ENCODE results near the gene ATP2A3.

The ATP2A3 gene

DNA sequence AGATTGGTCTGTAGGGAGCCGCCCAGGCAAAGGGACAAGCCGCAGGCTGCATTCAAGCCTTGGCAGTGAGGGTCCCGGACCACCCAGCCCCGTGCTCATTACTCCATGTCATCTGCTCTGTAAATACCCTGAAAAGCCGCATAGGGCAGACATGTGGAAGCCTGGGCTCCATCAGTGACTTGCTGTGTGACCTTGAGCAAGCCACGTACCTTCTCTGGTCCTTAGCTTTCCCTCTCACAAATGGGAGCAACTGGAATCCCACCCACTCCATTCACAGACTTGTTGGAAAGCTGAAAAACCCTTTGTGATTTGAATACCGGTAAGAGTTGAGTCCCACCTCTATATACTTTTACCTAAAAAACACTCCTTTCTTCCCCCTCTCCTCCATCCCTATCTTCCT is 83.3 kb downstream of the ATP2A3 start:
- TF ChIP-seq, protein P1, sequence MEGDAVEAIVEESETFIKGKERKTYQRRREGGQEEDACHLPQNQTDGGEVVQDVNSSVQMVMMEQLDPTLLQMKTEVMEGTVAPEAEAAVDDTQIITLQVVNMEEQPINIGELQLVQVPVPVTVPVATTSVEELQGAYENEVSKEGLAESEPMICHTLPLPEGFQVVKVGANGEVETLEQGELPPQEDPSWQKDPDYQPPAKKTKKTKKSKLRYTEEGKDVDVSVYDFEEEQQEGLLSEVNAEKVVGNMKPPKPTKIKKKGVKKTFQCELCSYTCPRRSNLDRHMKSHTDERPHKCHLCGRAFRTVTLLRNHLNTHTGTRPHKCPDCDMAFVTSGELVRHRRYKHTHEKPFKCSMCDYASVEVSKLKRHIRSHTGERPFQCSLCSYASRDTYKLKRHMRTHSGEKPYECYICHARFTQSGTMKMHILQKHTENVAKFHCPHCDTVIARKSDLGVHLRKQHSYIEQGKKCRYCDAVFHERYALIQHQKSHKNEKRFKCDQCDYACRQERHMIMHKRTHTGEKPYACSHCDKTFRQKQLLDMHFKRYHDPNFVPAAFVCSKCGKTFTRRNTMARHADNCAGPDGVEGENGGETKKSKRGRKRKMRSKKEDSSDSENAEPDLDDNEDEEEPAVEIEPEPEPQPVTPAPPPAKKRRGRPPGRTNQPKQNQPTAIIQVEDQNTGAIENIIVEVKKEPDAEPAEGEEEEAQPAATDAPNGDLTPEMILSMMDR (IDR thresholded peaks at IDR 0.05; ENCODE audit: low read depth, low read length) = no peak

DNA sequence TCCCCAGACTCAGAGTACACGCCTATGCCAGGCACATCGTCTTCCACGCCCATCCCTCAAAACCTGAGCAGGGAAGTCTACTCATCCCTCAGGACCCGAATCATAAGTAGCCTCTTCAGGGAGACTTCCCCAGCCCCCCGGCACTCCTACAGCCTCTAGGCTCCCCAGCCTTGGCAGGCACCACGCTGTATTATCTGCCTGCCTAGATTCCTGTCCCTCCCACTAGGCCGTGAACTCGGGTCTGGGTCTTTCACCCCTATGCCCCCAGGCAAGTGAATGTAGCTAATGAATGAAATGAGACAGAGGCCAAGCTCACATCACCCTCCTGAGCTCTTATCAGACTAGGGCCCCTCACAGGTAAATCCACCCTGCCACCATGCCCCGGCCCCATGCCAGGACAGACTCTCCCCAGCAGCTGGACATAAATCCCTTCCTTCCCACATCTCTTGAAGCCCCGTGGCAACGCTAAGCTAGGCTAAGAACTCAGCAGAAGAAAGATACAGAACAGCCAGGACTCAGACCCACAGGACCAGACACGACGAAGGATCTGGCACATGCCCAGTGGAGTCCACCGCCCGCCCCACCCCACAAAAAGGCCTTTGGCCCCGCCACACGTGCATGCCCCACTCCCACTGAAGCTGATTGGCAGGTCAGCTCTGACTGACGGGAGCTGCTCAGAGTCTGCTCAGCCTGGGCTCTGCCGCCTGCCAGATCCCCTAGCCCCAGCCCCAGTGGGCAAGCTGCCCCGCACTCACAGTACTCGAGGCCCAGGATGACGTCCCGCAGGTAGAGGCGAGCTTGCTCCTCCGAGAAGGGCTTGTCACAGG is 84.4 kb downstream of the ATP2A3 start:
- TF ChIP-seq, protein P1 (IDR thresholded peaks at IDR 0.05; ENCODE audit: low read depth, low read length) = no peak
- DNase-seq (ENCODE audit: extremely low read depth, low read depth) = no peak

More for the DNA sequence above, 83.3 kb downstream of the ATP2A3 start:
- no peak for DNase-seq (ENCODE audit: extremely low read depth, low read depth)

DNA sequence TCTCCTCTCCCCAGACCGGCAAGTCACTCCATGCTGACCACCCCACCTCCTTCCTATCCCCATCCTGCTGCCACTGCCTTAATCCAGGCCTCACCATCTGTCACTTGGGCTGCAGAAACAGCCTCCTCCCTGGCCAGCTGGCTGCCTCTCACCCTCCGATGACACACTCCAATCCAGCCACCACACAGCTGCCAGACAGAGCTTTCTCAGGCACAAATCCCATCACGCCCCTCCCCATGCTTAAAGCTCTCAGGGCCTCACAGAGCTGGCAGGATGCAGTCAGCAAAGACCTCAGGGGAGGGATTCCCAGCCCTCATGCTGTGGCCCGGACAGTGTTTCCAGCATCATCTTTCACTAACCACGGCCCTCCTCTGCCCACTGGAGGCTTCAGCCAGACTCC is 85.1 kb downstream of the ATP2A3 start:
- TF ChIP-seq, protein P1 (IDR thresholded peaks at IDR 0.05; ENCODE audit: low read depth, low read length) = no peak; the same call in 1 of the 2 replicates
- DNase-seq (ENCODE audit: extremely low read depth, low read depth) = no peak

DNA sequence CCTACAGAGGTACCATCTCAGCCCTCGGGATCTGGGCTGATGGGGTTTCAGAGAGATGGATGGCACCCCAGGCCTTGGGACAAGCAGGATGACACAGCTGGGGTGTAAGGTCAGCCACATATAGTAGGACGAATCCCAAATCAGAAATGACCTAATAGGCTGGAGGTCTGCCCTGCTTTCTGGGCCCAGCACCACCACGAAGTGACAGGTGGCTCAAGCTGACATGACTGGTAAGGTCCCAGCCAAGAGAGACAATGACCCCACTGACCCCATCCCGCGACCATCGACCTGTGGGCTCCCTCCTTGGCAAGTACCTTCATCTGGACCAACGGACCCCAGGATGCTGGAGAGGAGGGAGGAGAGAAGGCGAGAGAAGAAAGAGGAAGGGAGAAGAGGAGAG is 87.0 kb downstream of the ATP2A3 start:
- TF ChIP-seq, protein P1 (IDR thresholded peaks at IDR 0.05; ENCODE audit: low read depth, low read length) = no peak
- no peak for DNase-seq (ENCODE audit: extremely low read depth, low read depth)

DNA sequence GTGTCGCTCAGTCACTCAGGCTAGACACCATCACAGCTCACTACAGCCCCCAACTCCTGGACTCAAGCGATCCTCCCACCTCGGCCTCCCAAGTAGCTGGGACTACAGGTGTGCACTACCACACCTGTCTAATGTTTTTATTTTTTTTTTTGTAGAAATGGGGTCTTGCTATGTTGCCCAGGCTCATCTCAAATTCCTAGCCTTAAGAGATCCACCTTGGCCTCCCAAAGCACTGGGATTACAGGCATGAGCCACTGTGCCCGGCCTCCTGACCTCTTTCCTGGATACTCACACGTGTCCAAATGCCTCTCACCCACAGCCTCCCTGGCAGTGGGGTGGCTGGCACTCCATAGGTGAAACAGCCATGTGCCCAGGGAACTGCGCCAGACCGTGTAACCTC is 88.9 kb downstream of the ATP2A3 start:
- TF ChIP-seq, protein P1 (IDR thresholded peaks at IDR 0.05; ENCODE audit: low read depth, low read length) = no peak
- no peak for DNase-seq (ENCODE audit: extremely low read depth, low read depth)
